Measurements from ENCODE around the gene PAX6. TPM values are rescaled to one million over a fixed set of nuclear protein-coding genes. Genes with fewer than 3 reads are reported as not detected.

Gene PAX6
- polyA plus RNA-seq, 1 donor (not counting 4 experiments of a cell fraction or from before 2014, with no cell fraction given): 0.12 TPM

GRCh38 chr11:31824332-31824878 lies 13.3 kb upstream of the PAX6 start:
- H3K79me2 ChIP-seq (ENCODE audit: control insufficient read depth, insufficient read depth, low read length): no peaks in the 10 kb centered on the region

DNA sequence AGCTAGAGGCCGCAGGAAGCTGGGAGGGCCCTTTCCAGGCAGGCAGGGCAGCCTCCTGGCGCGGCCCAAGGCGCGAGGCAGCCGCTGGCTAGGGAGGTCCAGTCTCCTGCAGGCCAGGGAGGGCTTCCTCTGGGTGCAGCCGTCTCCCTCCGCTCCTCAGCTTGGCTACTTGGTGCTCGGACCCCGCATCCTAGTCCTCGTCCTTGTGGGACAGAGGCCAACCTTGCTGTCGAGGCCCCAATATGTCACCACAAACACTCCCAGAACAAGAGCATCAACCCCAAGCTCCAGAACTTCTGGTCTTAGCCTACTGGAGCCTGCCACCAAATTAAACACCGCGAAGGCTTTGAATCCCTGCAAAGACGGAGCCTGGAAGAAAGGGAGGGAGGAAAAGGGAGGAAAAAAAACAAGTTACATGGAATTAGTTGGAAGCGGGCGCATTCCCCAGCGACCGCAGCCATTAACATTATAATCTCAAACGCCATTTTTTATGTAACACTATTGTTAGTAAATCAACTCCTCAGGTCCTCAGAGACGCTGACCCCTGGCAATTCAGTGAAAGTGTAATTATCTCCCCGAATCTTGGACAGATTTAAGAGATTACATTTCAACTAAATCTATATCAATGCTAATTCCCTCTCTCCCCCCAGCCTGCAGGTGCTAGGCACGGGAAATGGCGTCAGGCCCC lies 12.7 kb upstream of the PAX6 start:
- Histone ChIP-seq H2AFZ (ENCODE audit: control insufficient read depth, low read length) (no peak overlapping the region), H3K4me1 (ENCODE audit: control insufficient read depth, extremely low read depth, insufficient read depth, low read length) (no peaks in the 10 kb centered on the region), H3K4me2 (ENCODE audit: control insufficient read depth, extremely low read depth, insufficient read depth, low read depth, low read length) (no peak overlapping the region), H3K4me3 (ENCODE audit: control insufficient read depth in 2 of 3, extremely low read depth in 1 of 3, insufficient read depth in 2 of 3, low read depth in 1 of 3, low read length in 3 of 3) (no peak overlapping the region), H3K79me2 (ENCODE audit: control insufficient read depth, insufficient read depth, low read length) (no peaks in the 10 kb centered on the region), H3K9ac (ENCODE audit: control insufficient read depth, extremely low read depth, insufficient read depth, low read length) (no peak overlapping the region), H3K36me3 (ENCODE audit: control insufficient read depth in 2 of 2, extremely low read depth in 1 of 2, insufficient read depth in 2 of 2, low read length in 2 of 2) (no peaks in the 10 kb centered on the region), H3K27ac (ENCODE audit: control insufficient read depth, insufficient read depth, low read length) (no peak overlapping the region), H4K20me1 (ENCODE audit: control insufficient read depth, extremely low read depth, insufficient read depth, low read length) (peaks cover 4% of the 10 kb centered on the region), H3K9me1 (ENCODE audit: control insufficient read depth, extremely low read depth, insufficient read depth, low read length) (no peaks in the 10 kb centered on the region), H3K27me3 (ENCODE audit: control insufficient read depth, extremely low read depth, insufficient read depth, low read length) (peaks cover 96% of the 10 kb centered on the region), H3K9me3 (ENCODE audit: control insufficient read depth, low read depth, low read length) (no peaks in the 10 kb centered on the region)
- dilution Hi-C loops (cut with MboI; ENCODE audit: extremely low pct_ligation_motif_present, low sequenced_read_pairs): no loop called here
- FAIRE-seq (no peak), DNase-seq (ENCODE audit: low read depth, low spot score) (no peak)
- no peak for TF ChIP-seq CTCF (optimal IDR thresholded peaks at IDR 0.05 in 1 of 3, IDR thresholded peaks at IDR 0.05 in 1 of 3, conservative IDR thresholded peaks at IDR 0.05 in 1 of 3; ENCODE audit: extremely low read depth in 1 of 3, insufficient read depth in 2 of 3, low read length in 3 of 3)
- no peak for TF ChIP-seq EZH2 (IDR thresholded peaks at IDR 0.05; ENCODE audit: low read length)

More at GRCh38 chr11:31824332-31824878, 13.3 kb upstream of the PAX6 start:
- H3K9ac ChIP-seq (ENCODE audit: control insufficient read depth, extremely low read depth, insufficient read depth, low read length): no peak overlapping the region
- DNase-seq (ENCODE audit: low read depth, low spot score): no peak
- no peak overlapping the region for H3K27ac ChIP-seq (ENCODE audit: control insufficient read depth, insufficient read depth, low read length)
- no peak overlapping the region for H3K4me3 ChIP-seq (ENCODE audit: control insufficient read depth in 2 of 3, extremely low read depth in 1 of 3, insufficient read depth in 2 of 3, low read depth in 1 of 3, low read length in 3 of 3)
- dilution Hi-C loops (cut with MboI; ENCODE audit: extremely low pct_ligation_motif_present, low sequenced_read_pairs): no loop called here
- no peak overlapping the region for H3K4me2 ChIP-seq (ENCODE audit: control insufficient read depth, extremely low read depth, insufficient read depth, low read depth, low read length)
- peaks cover 4% of the 10 kb centered on the region for H4K20me1 ChIP-seq (ENCODE audit: control insufficient read depth, extremely low read depth, insufficient read depth, low read length)
- H3K4me1 ChIP-seq (ENCODE audit: control insufficient read depth, extremely low read depth, insufficient read depth, low read length): no peaks in the 10 kb centered on the region
- no peaks in the 10 kb centered on the region for H3K9me1 ChIP-seq (ENCODE audit: control insufficient read depth, extremely low read depth, insufficient read depth, low read length)
- H2AFZ ChIP-seq (ENCODE audit: control insufficient read depth, low read length): no peak overlapping the region
- no peaks in the 10 kb centered on the region for H3K36me3 ChIP-seq (ENCODE audit: control insufficient read depth in 2 of 2, extremely low read depth in 1 of 2, insufficient read depth in 2 of 2, low read length in 2 of 2)
- H3K9me3 ChIP-seq (ENCODE audit: control insufficient read depth, low read depth, low read length): no peaks in the 10 kb centered on the region
- H3K27me3 ChIP-seq (ENCODE audit: control insufficient read depth, extremely low read depth, insufficient read depth, low read length): peaks cover 92% of the 10 kb centered on the region
- no peak for TF ChIP-seq EZH2 (IDR thresholded peaks at IDR 0.05; ENCODE audit: low read length)
- no peak for TF ChIP-seq CTCF (optimal IDR thresholded peaks at IDR 0.05 in 1 of 3, IDR thresholded peaks at IDR 0.05 in 1 of 3, conservative IDR thresholded peaks at IDR 0.05 in 1 of 3; ENCODE audit: extremely low read depth in 1 of 3, insufficient read depth in 2 of 3, low read length in 3 of 3)
- no peak for FAIRE-seq

All from keratinocyte (primary cell).